Ovary (tissue), 3 donors: Measurements from ENCODE around the gene NCAM1.

Experiments used
- CTCF ChIP-seq, 3 donors: fragments of 450-650 bp in 2 of 3; fragments of 200-600 bp in 1 of 3; IDR thresholded peaks; one replicate each; pipeline versions ENCODE4 v1.5.1 to v1.8.0; 2016 to 2022; ENCODE audit warnings: antibody characterized with exemption in 3 of 3, mild to moderate bottlenecking in 1 of 3
- POLR2A ChIP-seq: fragments of 450-650 bp; IDR thresholded peaks from one replicate; pipeline ENCODE4 v1.6.1; 2017; ENCODE audit warnings: antibody characterized with exemption, mild to moderate bottlenecking, moderate library complexity
- donor health status: DM: no; HTN: no; CAD: no.

GRCh38 chr11:113059548-113059947, 98.3 kb downstream of the NCAM1 start:
- TF ChIP-seq CTCF (IDR thresholded peaks at IDR 0.05) = no peak
- TF ChIP-seq POLR2A = no peak
